H9 (cell line): Measurements from ENCODE around the gene FAM81B. TPM values are rescaled to one million over a fixed set of nuclear protein-coding genes. Genes with fewer than 3 reads are reported as not detected.

Experiments used
- DNase-seq: peaks from one replicate; pipeline ENCODE4 v3.0.0-alpha.2; 2017
- H2AFZ ChIP-seq: one replicate; pipeline ENCODE4 v1.6.1; 2013; ENCODE audit warnings: mild to moderate bottlenecking, low read length, control low read depth, moderate library complexity
- H2AK5ac ChIP-seq: 2 replicates; pipeline ENCODE4 v1.6.1; 2013; ENCODE audit warnings: low read length, control low read depth, mixed read lengths; ENCODE audit not compliant: insufficient read length
- H2BK120ac ChIP-seq: one replicate; pipeline ENCODE4 v1.6.1; 2013; ENCODE audit warnings: low read depth, mild to moderate bottlenecking, low read length, control low read depth, inconsistent platforms; ENCODE audit not compliant: poor library complexity, severe bottlenecking
- H2BK12ac ChIP-seq: 2 replicates; pipeline ENCODE4 v1.6.1; 2013; ENCODE audit warnings: low read length, control low read depth, mixed read lengths, low read depth; ENCODE audit not compliant: insufficient read length
- H2BK15ac ChIP-seq: 2 replicates; pipeline ENCODE4 v1.6.1; 2013; ENCODE audit warnings: low read depth, low read length, control low read depth
- H2BK20ac ChIP-seq: one replicate; pipeline ENCODE4 v1.6.1; 2013; ENCODE audit warnings: low read depth, mild to moderate bottlenecking, low read length, control low read depth, inconsistent platforms; ENCODE audit not compliant: poor library complexity, severe bottlenecking
- H2BK5ac ChIP-seq: 2 replicates; pipeline ENCODE4 v1.6.1; 2013; ENCODE audit warnings: low read length, control low read depth, mixed read lengths; ENCODE audit not compliant: insufficient read length
- H3K14ac ChIP-seq: 2 replicates; pipeline ENCODE4 v1.6.1; 2013; ENCODE audit warnings: low read length, control low read depth; ENCODE audit not compliant: insufficient read depth
- H3K18ac ChIP-seq: 2 replicates; pipeline ENCODE4 v1.6.1; 2013; ENCODE audit warnings: low read depth, mild to moderate bottlenecking, mixed read lengths, low read length, control low read depth; ENCODE audit not compliant: insufficient read length
- H3K23ac ChIP-seq: 2 replicates; pipeline ENCODE4 v1.6.1; 2013; ENCODE audit warnings: low read length, control low read depth, mixed read lengths, low read depth; ENCODE audit not compliant: insufficient read length
- H3K23me2 ChIP-seq: 2 replicates; pipeline ENCODE4 v1.6.1; 2013; ENCODE audit warnings: low read depth, mild to moderate bottlenecking, mixed read lengths, low read length, control low read depth; ENCODE audit not compliant: insufficient read length, poor library complexity, severe bottlenecking
- H3K27ac ChIP-seq: 2 replicates; pipeline ENCODE4 v1.5.1; 2013; ENCODE audit warnings: low read length, control low read depth, mixed read lengths, low read depth; ENCODE audit not compliant: insufficient read length
- H3K27me3 ChIP-seq: 2 replicates; pipeline ENCODE4 v1.6.1; 2013; ENCODE audit warnings: low read length, control low read depth, inconsistent platforms; ENCODE audit not compliant: insufficient read depth
- H3K4ac ChIP-seq: 2 replicates; pipeline ENCODE4 v1.6.1; 2013; ENCODE audit warnings: low read depth, mild to moderate bottlenecking, control low read depth, inconsistent platforms, low read length, moderate library complexity
- H3K4me1 ChIP-seq: 2 replicates; pipeline ENCODE4 v1.6.1; 2013; ENCODE audit warnings: low read length, control low read depth, inconsistent platforms; ENCODE audit not compliant: insufficient read depth
- H3K4me2 ChIP-seq: 2 replicates; pipeline ENCODE4 v1.6.1; 2013; ENCODE audit warnings: low read length, control low read depth, mixed read lengths; ENCODE audit not compliant: insufficient read length, insufficient read depth
- H3K56ac ChIP-seq: 2 replicates; pipeline ENCODE4 v1.6.1; 2013; ENCODE audit warnings: low read depth, mild to moderate bottlenecking, mixed read lengths, low read length, control low read depth; ENCODE audit not compliant: insufficient read length
- H3K79me1 ChIP-seq: 2 replicates; pipeline ENCODE4 v1.6.1; 2013; ENCODE audit warnings: low read depth, mild to moderate bottlenecking, moderate library complexity, low read length, control low read depth, inconsistent platforms; ENCODE audit not compliant: insufficient read depth, poor library complexity, severe bottlenecking
- H3K79me2 ChIP-seq: 2 replicates; pipeline ENCODE4 v1.6.1; 2013; ENCODE audit warnings: low read length, control low read depth, inconsistent platforms; ENCODE audit not compliant: insufficient read depth
- H3K9ac ChIP-seq: 2 replicates; pipeline ENCODE4 v1.6.1; 2013; ENCODE audit warnings: low read length, control low read depth, mixed read lengths; ENCODE audit not compliant: insufficient read length; ENCODE audit errors: extremely low read depth
- H3K9me3 ChIP-seq: one replicate; pipeline ENCODE4 v1.6.1; 2013; ENCODE audit warnings: low read depth, low read length, inconsistent platforms; ENCODE audit not compliant: control insufficient read depth
- H3T11ph ChIP-seq: one replicate; pipeline ENCODE4 v1.6.1; 2013; ENCODE audit warnings: mild to moderate bottlenecking, low read length, control low read depth, inconsistent platforms
- H4K20me1 ChIP-seq: one replicate; pipeline ENCODE4 v1.6.1; 2013; ENCODE audit not compliant: control insufficient read depth, insufficient read length, insufficient read depth
- H4K5ac ChIP-seq: 2 replicates; pipeline ENCODE4 v1.6.1; 2013; ENCODE audit warnings: low read depth, mild to moderate bottlenecking, mixed read lengths, low read length, control low read depth; ENCODE audit not compliant: insufficient read length
- H4K8ac ChIP-seq: replicated peaks from 2 replicates; pipeline ENCODE4 v1.6.1; 2013; ENCODE audit warnings: low read length, control low read depth, mixed read lengths, low read depth; ENCODE audit not compliant: insufficient read length
- H4K91ac ChIP-seq: 2 replicates; pipeline ENCODE4 v1.6.1; 2013; ENCODE audit warnings: low read depth, mild to moderate bottlenecking, moderate library complexity, mixed read lengths, low read length, control low read depth; ENCODE audit not compliant: insufficient read length
- H3K27ac Mint-ChIP-seq, 3 experiments: 2 replicates in 2 of 3; 3 replicates in 1 of 3; pipeline ENCODE4 v1.8.0; 2020 to 2021; ENCODE audit warnings: mixed read lengths in 3 of 3, mild to moderate bottlenecking in 1 of 3, moderate library complexity in 1 of 3
- H3K27me3 Mint-ChIP-seq: 2 replicates; pipeline ENCODE4 v1.8.0; 2021; ENCODE audit warnings: low read depth, mild to moderate bottlenecking, moderate library complexity, mixed read lengths
- H3K36me3 Mint-ChIP-seq, 3 experiments: 2 replicates in 2 of 3; 3 replicates in 1 of 3; pipeline ENCODE4 v1.8.0; 2020 to 2021; ENCODE audit warnings: low read depth in 3 of 3, mixed read lengths in 3 of 3; ENCODE audit not compliant: insufficient read depth in 1 of 3
- H3K4me1 Mint-ChIP-seq, 2 experiments: 2 replicates each; pipeline ENCODE4 v1.8.0; 2020; ENCODE audit warnings: mixed read lengths in 2 of 2
- H3K4me3 Mint-ChIP-seq, 2 experiments: 2 replicates in 1 of 2; 3 replicates in 1 of 2; pipeline ENCODE4 v1.8.0; 2020 to 2021; ENCODE audit warnings: mild to moderate bottlenecking in 2 of 2, mixed read lengths in 2 of 2, moderate library complexity in 1 of 2
- H3K9me3 Mint-ChIP-seq, 2 experiments: 2 replicates in 1 of 2; 3 replicates in 1 of 2; pipeline ENCODE4 v1.8.0; 2020; ENCODE audit warnings: mild to moderate bottlenecking in 2 of 2, mixed read lengths in 2 of 2, moderate library complexity in 1 of 2
- CTCF ChIP-seq: fragments of 200-600 bp; sonication (generic); conservative IDR thresholded peaks from 3 replicates; pipeline ENCODE4 v1.8.0; 2021; ENCODE audit warnings: antibody characterized with exemption, mild to moderate bottlenecking
- WGBS: extraction: QIAGEN DNeasy Blood & Tissue Kit; methylation state at CpG from one replicate; pipeline ENCODE4 v1.1.7; 2013; ENCODE audit warnings: missing lambda C conversion rate, low lambda C conversion rate, mixed read lengths; ENCODE audit not compliant: insufficient read length; ENCODE audit errors: extremely low coverage; 5-methylcytosine and 5-hydroxymethylcytosine counted together
- total RNA-seq: library from RNA; stranded (reverse); gene quantifications from 2 replicates; pipeline ENCODE4 v1.2.1, GENCODE V29; 2021

FAM81B gene
- total RNA-seq, 1 experiment from 2014 or later = not detected

DNA sequence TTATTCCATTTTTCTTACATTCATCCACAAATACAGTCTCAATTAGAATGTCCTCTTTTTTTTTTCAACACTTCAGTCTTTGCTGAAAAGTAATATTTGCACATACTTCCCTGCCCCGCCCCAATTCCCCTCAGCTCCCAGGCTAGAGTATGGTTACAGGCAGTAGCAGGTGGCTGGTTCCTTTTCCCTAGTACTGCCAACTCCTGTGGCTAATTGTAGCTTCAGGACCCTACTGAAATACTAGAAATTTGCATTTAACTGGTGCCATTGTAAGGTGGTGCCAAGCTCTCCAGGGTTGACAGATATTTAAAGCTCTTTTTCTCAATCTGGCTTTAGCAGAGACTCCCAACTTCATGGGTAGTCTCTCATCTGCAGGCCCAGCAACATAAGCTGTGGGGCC, 80.3 kb downstream of the FAM81B start:
- H4K5ac ChIP-seq = no peak overlapping the region
- no peak overlapping the region for H3T11ph ChIP-seq
- Mint-ChIP-seq H3K27ac (0 out of 7 replicates have a peak overlapping the region, but pooled peaks of 1 of the 3 experiments have one; percentile 3), H3K9me3 (no peaks in the 10 kb centered on the region), H3K36me3 (peaks cover 11 to 37% (median 17%) of the 10 kb centered on the region in 3 experiments; a peak in 6 of 7 replicates), H3K4me3 (no peak overlapping the region), H3K27me3 (no peaks in the 10 kb centered on the region), H3K4me1 (peaks cover 19 to 24% of the 10 kb centered on the region in 2 experiments)
- H2BK20ac ChIP-seq = no peak overlapping the region
- no peak overlapping the region for H4K8ac ChIP-seq
- H3K4me2 ChIP-seq = no peak overlapping the region
- WGBS = no CpG with 5 or more reads among the region's 1 CpG
- H3K4me1 ChIP-seq = no peaks in the 10 kb centered on the region; the same call in 1 of the 2 replicates
- H3K4ac ChIP-seq = no peak overlapping the region
- H4K91ac ChIP-seq = no peak overlapping the region
- H2BK5ac ChIP-seq = no peak overlapping the region
- no peak overlapping the region for H3K27ac ChIP-seq
- no peak overlapping the region for H2BK12ac ChIP-seq
- H2BK120ac ChIP-seq = no peak overlapping the region
- DNase-seq = no peak
- no peaks in the 10 kb centered on the region for H3K79me2 ChIP-seq
- H4K20me1 ChIP-seq = no peaks in the 10 kb centered on the region
- H3K18ac ChIP-seq = no peak overlapping the region
- H3K23ac ChIP-seq = no peak overlapping the region
- no peaks in the 10 kb centered on the region for H3K23me2 ChIP-seq
- H3K9me3 ChIP-seq = no peaks in the 10 kb centered on the region
- no peak overlapping the region for H3K56ac ChIP-seq
- H2AK5ac ChIP-seq = no peak overlapping the region
- H3K9ac ChIP-seq = no peak overlapping the region
- no peaks in the 10 kb centered on the region for H3K79me1 ChIP-seq
- no peaks in the 10 kb centered on the region for H3K27me3 ChIP-seq
- TF ChIP-seq CTCF = no peak
- no peak overlapping the region for H3K14ac ChIP-seq
- no peak overlapping the region for H2AFZ ChIP-seq
- H2BK15ac ChIP-seq = no peak overlapping the region
